Panc1 (cell line): Measurements from ENCODE around the gene APRT. TPM values are rescaled to one million over a fixed set of nuclear protein-coding genes. Genes with fewer than 3 reads are reported as not detected.

Experiments used
- ATAC-seq: fragments of 200-7000 bp; cut with Tn5 transposase; 2 replicates; pipeline ENCODE4 v1.9.1; 2020; ENCODE audit warnings: mild to moderate bottlenecking, moderate library complexity
- BruUV-seq: library from RNA; stranded (reverse); fragments of 400-500 nt; replicated peaks from 2 replicates; lab custom pipeline; 2021; lab: Mats Ljungman, UMichigan
- CTCF ChIA-PET: fragments of 300-600 bp; sonication (Branson Sonifier 250); formaldehyde crosslinking; loops from one replicate; lab custom pipeline; 2022; ENCODE audit warnings: antibody characterized with exemption; lab: Charles Lee
- POLR2A ChIA-PET: fragments of 300-600 bp; sonication (Branson Sonifier 250); formaldehyde crosslinking; loops from one replicate; lab custom pipeline; 2022; ENCODE audit warnings: antibody characterized with exemption; lab: Charles Lee
- DNase-seq: peaks from one replicate; pipeline ENCODE4 v3.0.0-alpha.2; 2010; ENCODE audit warnings: low read depth, low spot score
- H3K27ac ChIP-seq: 2 replicates; pipeline ENCODE4 v1.5.1; 2011; ENCODE audit warnings: mild to moderate bottlenecking, low read length, inconsistent platforms
- H3K27me3 ChIP-seq: fragments of 200-500 bp; sonication (Bioruptor generic); 2 replicates; pipeline ENCODE4 v1.6.0; 2014; ENCODE audit warnings: low read length, inconsistent platforms; ENCODE audit not compliant: control insufficient read depth, insufficient read depth
- H3K36me3 ChIP-seq: fragments of 200-500 bp; sonication (Bioruptor generic); 2 replicates; pipeline ENCODE4 v1.5.1; 2014; ENCODE audit warnings: inconsistent platforms, mild to moderate bottlenecking, low read length, moderate library complexity; ENCODE audit not compliant: control insufficient read depth, insufficient read depth
- H3K4me1 ChIP-seq: 2 replicates; pipeline ENCODE4 v1.5.1; 2011; ENCODE audit warnings: inconsistent platforms, mild to moderate bottlenecking, low read length, moderate library complexity; ENCODE audit not compliant: control insufficient read depth, insufficient read depth
- H3K4me3 ChIP-seq, 2 experiments: 2 replicates each; pipeline ENCODE4 v1.5.1; 2011 to 2012; ENCODE audit warnings: low read depth in 2 of 2, low read length in 2 of 2, mild to moderate bottlenecking in 2 of 2, inconsistent platforms in 1 of 2, moderate library complexity in 1 of 2
- H3K9me3 ChIP-seq: fragments of 200-500 bp; sonication (Bioruptor generic); 2 replicates; pipeline ENCODE4 v1.5.1; 2014; ENCODE audit warnings: low read depth, mild to moderate bottlenecking, inconsistent platforms, low read length, moderate library complexity; ENCODE audit not compliant: control insufficient read depth, insufficient read depth
- CTCF ChIP-seq: fragments of 450-650 bp; IDR thresholded peaks from 2 replicates; pipeline ENCODE4 v1.5.1; 2017; ENCODE audit warnings: mild to moderate bottlenecking
- POLR2AphosphoS5 ChIP-seq: IDR thresholded peaks from 2 replicates; pipeline ENCODE4 v1.6.1; 2012; ENCODE audit warnings: mild to moderate bottlenecking, low read depth, low read length, moderate library complexity
- REST ChIP-seq, 2 experiments: IDR thresholded peaks; 2 replicates each; pipeline ENCODE4 v1.6.1; 2011 to 2012; ENCODE audit warnings: low read depth in 2 of 2, control low read depth in 1 of 2, low read length in 1 of 2, mild to moderate bottlenecking in 1 of 2, moderate library complexity in 1 of 2; ENCODE audit not compliant: insufficient read depth in 1 of 2
- SIN3A ChIP-seq: IDR thresholded peaks from 2 replicates; pipeline ENCODE4 v1.6.1; 2012; ENCODE audit warnings: low read depth, mild to moderate bottlenecking, low read length, moderate library complexity, borderline replicate concordance; ENCODE audit not compliant: insufficient read depth
- TCF7L2 ChIP-seq: IDR thresholded peaks from 2 replicates; pipeline ENCODE4 v1.6.1; 2011; ENCODE audit warnings: mild to moderate bottlenecking, low read depth, low read length, inconsistent platforms
- in situ Hi-C: cut with HindIII; loops from 2 replicates; pipeline ENCODE4 v1.10.0; 2016; ENCODE audit warnings: low sequenced_read_pairs, low pct_unique_long_range_greater_than_20kb
- intact Hi-C: fragments of 100-400 bp; cut with micrococcal nuclease; formaldehyde crosslinking; loops from one replicate; pipeline ENCODE4 v1.10.0; 2022; ENCODE audit not compliant: unreplicated experiment
- total RNA-seq: library from RNA; stranded (reverse); gene quantifications from one replicate; pipeline ENCODE4 v1.2.1, GENCODE V29; 2021; ENCODE audit not compliant: unreplicated experiment

Gene APRT
- total RNA-seq, 1 experiment from 2014 or later, result 231 TPM

GRCh38 chr16:88798073-88798472, 13.7 kb downstream of the APRT start:
- ChIA-PET CTCF (no interaction called here), POLR2A (no interaction called here)
- in situ Hi-C loops (no loop called here), intact Hi-C loops (no loop called here)
- no peak for TF ChIP-seq SIN3A
- TF ChIP-seq CTCF, result no peak
- no peak for TF ChIP-seq REST (IDR thresholded peaks at IDR 0.05; ENCODE audit: insufficient read depth in 1 of 2, low read depth in 2 of 2, low read length in 1 of 2)
- no peak for ATAC-seq
- Histone ChIP-seq H3K27me3 (no peaks in the 10 kb centered on the region), H3K4me3 (no peak overlapping the region), H3K4me1 (peaks cover 3% of the 10 kb centered on the region; the same call in 1 of the 2 replicates), H3K9me3 (no peaks in the 10 kb centered on the region), H3K36me3 (no peaks in the 10 kb centered on the region), H3K27ac (no peak overlapping the region)
- DNase-seq, result no peak
- no TSS peak for BruUV-seq

- TF ChIP-seq POLR2AphosphoS5 (no peak), CTCF (no peak), SIN3A (no peak), REST (IDR thresholded peaks at IDR 0.05; ENCODE audit: insufficient read depth in 1 of 2, low read depth in 2 of 2, low read length in 1 of 2) (no peak), TCF7L2 (no peak)
- Histone ChIP-seq H3K36me3 (no peaks in the 10 kb centered on the region), H3K9me3 (no peaks in the 10 kb centered on the region), H3K4me1 (peaks cover 3% of the 10 kb centered on the region; the same call in 1 of the 2 replicates), H3K27ac (no peak overlapping the region), H3K4me3 (no peak overlapping the region), H3K27me3 (no peaks in the 10 kb centered on the region)
- intact Hi-C loops, result no loop called here
- no TSS peak for BruUV-seq
- ChIA-PET POLR2A (no interaction called here), CTCF (interaction anchor here (1.2 kb wide), 1 partner anchor 60 kb away, joined by 5 read pairs; no protein-coding TSS in a partner anchor)
- in situ Hi-C loops, result no loop called here
- DNase-seq (no peak), ATAC-seq (no peak)
Observed at GRCh38 chr16:88796278-88796677, 15.4 kb downstream of the APRT start.
